Measurements from ENCODE around the gene SEMA3A.
"Not testable (repeated sequence)": the region's sequence is repeated elsewhere in the genome, so short reads cannot be mapped to it uniquely, and the experiment has no call there.

The SEMA3A gene

GRCh38 chr7:84107259-84107658, 87.3 kb downstream of the SEMA3A start:
- no peak for DNase-seq

- DNase-seq, result no peak
Measured at GRCh38 chr7:84106291-84106690, 88.3 kb downstream of the SEMA3A start.

- no peak for DNase-seq
Measured at GRCh38 chr7:84105586-84105985, 89.0 kb downstream of the SEMA3A start.

- DNase-seq, result no peak
Measured at GRCh38 chr7:84104826-84105225, 89.8 kb downstream of the SEMA3A start.

GRCh38 chr7:84102213-84102612, 92.4 kb downstream of the SEMA3A start:
- DNase-seq, result no peak

GRCh38 chr7:84100866-84101265, 93.7 kb downstream of the SEMA3A start:
- no peak for DNase-seq

GRCh38 chr7:84095971-84096370, 98.6 kb downstream of the SEMA3A start:
- DNase-seq, result no peak

GRCh38 chr7:84092207-84092606, 102.4 kb downstream of the SEMA3A start:
- DNase-seq, result no peak

- DNase-seq, result no peak
Measured at GRCh38 chr7:84091318-84091717, 103.3 kb downstream of the SEMA3A start.

GRCh38 chr7:84088802-84089201, 105.8 kb downstream of the SEMA3A start:
- DNase-seq, result no peak

- no peak for DNase-seq
Measured at GRCh38 chr7:84085998-84086397, 108.6 kb downstream of the SEMA3A start.

GRCh38 chr7:84085147-84085546, 109.4 kb downstream of the SEMA3A start:
- no peak for DNase-seq

GRCh38 chr7:84083846-84084245, 110.7 kb downstream of the SEMA3A start:
- no peak for DNase-seq

GRCh38 chr7:84081973-84082522, 112.5 kb downstream of the SEMA3A start:
- no peak for DNase-seq

- no peak for DNase-seq
Measured at GRCh38 chr7:84077336-84077735, 117.3 kb downstream of the SEMA3A start.

GRCh38 chr7:84076219-84076618, 118.4 kb downstream of the SEMA3A start:
- DNase-seq, result no peak

- DNase-seq, result no peak
Measured at GRCh38 chr7:84073186-84073875, 121.3 kb downstream of the SEMA3A start.

GRCh38 chr7:84070770-84071169, 123.8 kb downstream of the SEMA3A start:
- DNase-seq, result no peak

- no peak for DNase-seq
Measured at GRCh38 chr7:84069999-84070500, 124.5 kb downstream of the SEMA3A start.

- no peak for DNase-seq
Measured at GRCh38 chr7:84069033-84069432, 125.6 kb downstream of the SEMA3A start.

GRCh38 chr7:84062489-84062901, 132.1 kb downstream of the SEMA3A start:
- not testable (repeated sequence) for DNase-seq

- no peak for DNase-seq
Measured at GRCh38 chr7:84060760-84061261, 133.8 kb downstream of the SEMA3A start.

GRCh38 chr7:84060000-84060399, 134.6 kb downstream of the SEMA3A start:
- DNase-seq, result no peak

- no peak for DNase-seq
Measured at GRCh38 chr7:84058311-84059076, 136.1 kb downstream of the SEMA3A start.
